ENCODE results near the gene CRY2. TPM values are rescaled to one million over a fixed set of nuclear protein-coding genes. Genes with fewer than 3 reads are reported as not detected.

Gene CRY2
- total and polyA plus RNA-seq, 2 experiments from 2014 or later, result 9.5 to 15.4 TPM

GRCh38 chr11:45801723-45802315 lies 45.5 kb upstream of the CRY2 start:
- ATAC-seq, result no peak

More at GRCh38 chr11:45801723-45802315, 45.5 kb upstream of the CRY2 start:
- Histone ChIP-seq H3K9me2 (ENCODE audit: insufficient read depth) (no peaks in the 10 kb centered on the region; the same call in 1 of the 2 replicates), H3K4me3 (no peak overlapping the region), H3K4me2 (no peak overlapping the region), H3K4me1 (ENCODE audit: insufficient read depth) (no peaks in the 10 kb centered on the region), H3K36me3 (ENCODE audit: insufficient read depth) (no peaks in the 10 kb centered on the region), H3K27me3 (ENCODE audit: insufficient read depth) (peaks cover 18% of the 10 kb centered on the region), H4K20me1 (replicated peaks; ENCODE audit: insufficient read depth) (no peaks in the 10 kb centered on the region), H3K79me2 (replicated peaks; ENCODE audit: insufficient read depth) (peaks cover 7% of the 10 kb centered on the region), H2AFZ (no peak overlapping the region), H3F3A (replicated peaks; ENCODE audit: low read depth) (no peaks in the 10 kb centered on the region), H3K27ac (ENCODE audit: low read depth) (no peak overlapping the region)
- H3K9me3 Mint-ChIP-seq, result no peaks in the 10 kb centered on the region; the same call in 2 of the 3 replicates
- DNase-seq (ENCODE audit: low spot score), result peak; percentile 19
- H3K27ac Mint-ChIP-seq, result no peak overlapping the region
- H3K27me3 Mint-ChIP-seq (ENCODE audit: insufficient read depth, low read depth, poor library complexity), result peaks cover 34% of the 10 kb centered on the region
- H3K4me1 Mint-ChIP-seq, result peaks cover 10% of the 10 kb centered on the region
- H3K4me3 Mint-ChIP-seq, result no peak overlapping the region
- TF ChIP-seq CREB1 (CRISPR knock-in tag; IDR thresholded peaks at IDR 0.05; ENCODE audit: low read depth) (no peak), ZNF331 (CRISPR knock-in tag; IDR thresholded peaks at IDR 0.05; ENCODE audit: low read depth) (no peak), EZH2phosphoT487 (IDR thresholded peaks at IDR 0.05; ENCODE audit: unreplicated experiment) (no peak), EZH2 (IDR thresholded peaks at IDR 0.05; ENCODE audit: low read depth, unreplicated experiment) (no peak), ETS1 (IDR thresholded peaks at IDR 0.05) (no peak), ZNF114 (CRISPR knock-in tag; IDR thresholded peaks at IDR 0.05) (no peak), JUNB (IDR thresholded peaks at IDR 0.05; ENCODE audit: unreplicated experiment) (no peak), STAT1 (IDR thresholded peaks at IDR 0.05; ENCODE audit: unreplicated experiment) (no peak), POLR2AphosphoS5 (IDR thresholded peaks at IDR 0.05; ENCODE audit: low read depth) (no peak), NANOG (IDR thresholded peaks at IDR 0.05; ENCODE audit: borderline replicate concordance) (no peak)
- TF ChIP-seq, protein P1, sequence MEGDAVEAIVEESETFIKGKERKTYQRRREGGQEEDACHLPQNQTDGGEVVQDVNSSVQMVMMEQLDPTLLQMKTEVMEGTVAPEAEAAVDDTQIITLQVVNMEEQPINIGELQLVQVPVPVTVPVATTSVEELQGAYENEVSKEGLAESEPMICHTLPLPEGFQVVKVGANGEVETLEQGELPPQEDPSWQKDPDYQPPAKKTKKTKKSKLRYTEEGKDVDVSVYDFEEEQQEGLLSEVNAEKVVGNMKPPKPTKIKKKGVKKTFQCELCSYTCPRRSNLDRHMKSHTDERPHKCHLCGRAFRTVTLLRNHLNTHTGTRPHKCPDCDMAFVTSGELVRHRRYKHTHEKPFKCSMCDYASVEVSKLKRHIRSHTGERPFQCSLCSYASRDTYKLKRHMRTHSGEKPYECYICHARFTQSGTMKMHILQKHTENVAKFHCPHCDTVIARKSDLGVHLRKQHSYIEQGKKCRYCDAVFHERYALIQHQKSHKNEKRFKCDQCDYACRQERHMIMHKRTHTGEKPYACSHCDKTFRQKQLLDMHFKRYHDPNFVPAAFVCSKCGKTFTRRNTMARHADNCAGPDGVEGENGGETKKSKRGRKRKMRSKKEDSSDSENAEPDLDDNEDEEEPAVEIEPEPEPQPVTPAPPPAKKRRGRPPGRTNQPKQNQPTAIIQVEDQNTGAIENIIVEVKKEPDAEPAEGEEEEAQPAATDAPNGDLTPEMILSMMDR (conservative IDR thresholded peaks at IDR 0.05; ENCODE audit: low read depth in 2 of 2), result no peak
- TF ChIP-seq, protein P2, sequence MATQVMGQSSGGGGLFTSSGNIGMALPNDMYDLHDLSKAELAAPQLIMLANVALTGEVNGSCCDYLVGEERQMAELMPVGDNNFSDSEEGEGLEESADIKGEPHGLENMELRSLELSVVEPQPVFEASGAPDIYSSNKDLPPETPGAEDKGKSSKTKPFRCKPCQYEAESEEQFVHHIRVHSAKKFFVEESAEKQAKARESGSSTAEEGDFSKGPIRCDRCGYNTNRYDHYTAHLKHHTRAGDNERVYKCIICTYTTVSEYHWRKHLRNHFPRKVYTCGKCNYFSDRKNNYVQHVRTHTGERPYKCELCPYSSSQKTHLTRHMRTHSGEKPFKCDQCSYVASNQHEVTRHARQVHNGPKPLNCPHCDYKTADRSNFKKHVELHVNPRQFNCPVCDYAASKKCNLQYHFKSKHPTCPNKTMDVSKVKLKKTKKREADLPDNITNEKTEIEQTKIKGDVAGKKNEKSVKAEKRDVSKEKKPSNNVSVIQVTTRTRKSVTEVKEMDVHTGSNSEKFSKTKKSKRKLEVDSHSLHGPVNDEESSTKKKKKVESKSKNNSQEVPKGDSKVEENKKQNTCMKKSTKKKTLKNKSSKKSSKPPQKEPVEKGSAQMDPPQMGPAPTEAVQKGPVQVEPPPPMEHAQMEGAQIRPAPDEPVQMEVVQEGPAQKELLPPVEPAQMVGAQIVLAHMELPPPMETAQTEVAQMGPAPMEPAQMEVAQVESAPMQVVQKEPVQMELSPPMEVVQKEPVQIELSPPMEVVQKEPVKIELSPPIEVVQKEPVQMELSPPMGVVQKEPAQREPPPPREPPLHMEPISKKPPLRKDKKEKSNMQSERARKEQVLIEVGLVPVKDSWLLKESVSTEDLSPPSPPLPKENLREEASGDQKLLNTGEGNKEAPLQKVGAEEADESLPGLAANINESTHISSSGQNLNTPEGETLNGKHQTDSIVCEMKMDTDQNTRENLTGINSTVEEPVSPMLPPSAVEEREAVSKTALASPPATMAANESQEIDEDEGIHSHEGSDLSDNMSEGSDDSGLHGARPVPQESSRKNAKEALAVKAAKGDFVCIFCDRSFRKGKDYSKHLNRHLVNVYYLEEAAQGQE (IDR thresholded peaks at IDR 0.05; ENCODE audit: unreplicated experiment), result no peak
- TF ChIP-seq, protein P3, sequence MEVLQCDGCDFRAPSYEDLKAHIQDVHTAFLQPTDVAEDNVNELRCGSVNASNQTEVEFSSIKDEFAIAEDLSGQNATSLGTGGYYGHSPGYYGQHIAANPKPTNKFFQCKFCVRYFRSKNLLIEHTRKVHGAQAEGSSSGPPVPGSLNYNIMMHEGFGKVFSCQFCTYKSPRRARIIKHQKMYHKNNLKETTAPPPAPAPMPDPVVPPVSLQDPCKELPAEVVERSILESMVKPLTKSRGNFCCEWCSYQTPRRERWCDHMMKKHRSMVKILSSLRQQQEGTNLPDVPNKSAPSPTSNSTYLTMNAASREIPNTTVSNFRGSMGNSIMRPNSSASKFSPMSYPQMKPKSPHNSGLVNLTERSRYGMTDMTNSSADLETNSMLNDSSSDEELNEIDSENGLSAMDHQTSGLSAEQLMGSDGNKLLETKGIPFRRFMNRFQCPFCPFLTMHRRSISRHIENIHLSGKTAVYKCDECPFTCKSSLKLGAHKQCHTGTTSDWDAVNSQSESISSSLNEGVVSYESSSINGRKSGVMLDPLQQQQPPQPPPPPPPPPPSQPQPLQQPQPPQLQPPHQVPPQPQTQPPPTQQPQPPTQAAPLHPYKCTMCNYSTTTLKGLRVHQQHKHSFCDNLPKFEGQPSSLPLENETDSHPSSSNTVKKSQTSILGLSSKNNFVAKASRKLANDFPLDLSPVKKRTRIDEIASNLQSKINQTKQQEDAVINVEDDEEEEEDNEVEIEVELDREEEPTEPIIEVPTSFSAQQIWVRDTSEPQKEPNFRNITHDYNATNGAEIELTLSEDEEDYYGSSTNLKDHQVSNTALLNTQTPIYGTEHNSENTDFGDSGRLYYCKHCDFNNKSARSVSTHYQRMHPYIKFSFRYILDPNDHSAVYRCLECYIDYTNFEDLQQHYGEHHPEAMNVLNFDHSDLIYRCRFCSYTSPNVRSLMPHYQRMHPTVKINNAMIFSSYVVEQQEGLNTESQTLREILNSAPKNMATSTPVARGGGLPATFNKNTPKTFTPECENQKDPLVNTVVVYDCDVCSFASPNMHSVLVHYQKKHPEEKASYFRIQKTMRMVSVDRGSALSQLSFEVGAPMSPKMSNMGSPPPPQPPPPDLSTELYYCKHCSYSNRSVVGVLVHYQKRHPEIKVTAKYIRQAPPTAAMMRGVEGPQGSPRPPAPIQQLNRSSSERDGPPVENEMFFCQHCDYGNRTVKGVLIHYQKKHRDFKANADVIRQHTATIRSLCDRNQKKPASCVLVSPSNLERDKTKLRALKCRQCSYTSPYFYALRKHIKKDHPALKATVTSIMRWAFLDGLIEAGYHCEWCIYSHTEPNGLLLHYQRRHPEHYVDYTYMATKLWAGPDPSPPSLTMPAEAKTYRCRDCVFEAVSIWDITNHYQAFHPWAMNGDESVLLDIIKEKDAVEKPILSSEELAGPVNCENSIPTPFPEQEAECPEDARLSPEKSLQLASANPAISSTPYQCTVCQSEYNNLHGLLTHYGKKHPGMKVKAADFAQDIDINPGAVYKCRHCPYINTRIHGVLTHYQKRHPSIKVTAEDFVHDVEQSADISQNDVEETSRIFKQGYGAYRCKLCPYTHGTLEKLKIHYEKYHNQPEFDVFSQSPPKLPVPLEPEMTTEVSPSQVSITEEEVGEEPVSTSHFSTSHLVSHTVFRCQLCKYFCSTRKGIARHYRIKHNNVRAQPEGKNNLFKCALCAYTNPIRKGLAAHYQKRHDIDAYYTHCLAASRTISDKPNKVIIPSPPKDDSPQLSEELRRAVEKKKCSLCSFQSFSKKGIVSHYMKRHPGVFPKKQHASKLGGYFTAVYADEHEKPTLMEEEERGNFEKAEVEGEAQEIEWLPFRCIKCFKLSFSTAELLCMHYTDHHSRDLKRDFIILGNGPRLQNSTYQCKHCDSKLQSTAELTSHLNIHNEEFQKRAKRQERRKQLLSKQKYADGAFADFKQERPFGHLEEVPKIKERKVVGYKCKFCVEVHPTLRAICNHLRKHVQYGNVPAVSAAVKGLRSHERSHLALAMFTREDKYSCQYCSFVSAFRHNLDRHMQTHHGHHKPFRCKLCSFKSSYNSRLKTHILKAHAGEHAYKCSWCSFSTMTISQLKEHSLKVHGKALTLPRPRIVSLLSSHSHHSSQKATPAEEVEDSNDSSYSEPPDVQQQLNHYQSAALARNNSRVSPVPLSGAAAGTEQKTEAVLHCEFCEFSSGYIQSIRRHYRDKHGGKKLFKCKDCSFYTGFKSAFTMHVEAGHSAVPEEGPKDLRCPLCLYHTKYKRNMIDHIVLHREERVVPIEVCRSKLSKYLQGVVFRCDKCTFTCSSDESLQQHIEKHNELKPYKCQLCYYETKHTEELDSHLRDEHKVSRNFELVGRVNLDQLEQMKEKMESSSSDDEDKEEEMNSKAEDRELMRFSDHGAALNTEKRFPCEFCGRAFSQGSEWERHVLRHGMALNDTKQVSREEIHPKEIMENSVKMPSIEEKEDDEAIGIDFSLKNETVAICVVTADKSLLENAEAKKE (CRISPR knock-in tag; IDR thresholded peaks at IDR 0.05), result no peak
- no peaks in the 10 kb centered on the region; the same call in 2 of the 3 replicates for H3K36me3 Mint-ChIP-seq (ENCODE audit: low read depth)

Data from GM23338 (cell line).